ENCODE results near the gene SH3BP5L.
"Not testable (repeated sequence)": the region's sequence is repeated elsewhere in the genome, so short reads cannot be mapped to it uniquely, and the experiment has no call there.

SH3BP5L gene

GRCh38 chr1:248804771-248805681 is 20.7 kb downstream of the SH3BP5L start:
- Histone ChIP-seq H2BK12ac (ENCODE audit: low read length) (no peak overlapping the region), H2BK120ac (ENCODE audit: low read depth, low read length) (no peak overlapping the region), H3K4me3 (ENCODE audit: low read length in 2 of 2) (no peak overlapping the region), H3K9me3 (replicated peaks in 1 of 2; ENCODE audit: control insufficient read depth in 2 of 2, insufficient read depth in 1 of 2, low read depth in 1 of 2, low read length in 2 of 2) (peaks cover 0 to 5% of the 10 kb centered on the region in 2 donors), H3K79me1 (ENCODE audit: low read depth, low read length) (no peaks in the 10 kb centered on the region), H3K4me2 (ENCODE audit: insufficient read depth, low read length, poor library complexity, severe bottlenecking) (no peak overlapping the region), H2BK15ac (ENCODE audit: low read length) (no peak overlapping the region), H3K36me3 (replicated peaks in 1 of 2; ENCODE audit: control insufficient read depth in 2 of 2, insufficient read depth in 2 of 2, low read length in 2 of 2) (peaks cover 0 to 5% of the 10 kb centered on the region in 2 donors), H4K8ac (ENCODE audit: low read depth, low read length) (peak overlapping the region; percentile 72), H3K14ac (ENCODE audit: low read length) (no peak overlapping the region), H2AFZ (ENCODE audit: low read length) (no peak overlapping the region), H3K23ac (ENCODE audit: low read depth, low read length, poor library complexity) (no peak overlapping the region), H4K91ac (ENCODE audit: low read depth, low read length, poor library complexity) (no peak overlapping the region), H3K4me1 (ENCODE audit: control insufficient read depth in 2 of 2, insufficient read depth in 1 of 2, low read depth in 1 of 2, low read length in 2 of 2) (no peaks in the 10 kb centered on the region), H2AK5ac (ENCODE audit: low read depth, low read length) (no peak overlapping the region), H3K27me3 (ENCODE audit: control insufficient read depth in 3 of 3, insufficient read depth in 3 of 3, low read depth in 1 of 3, low read length in 3 of 3) (peaks cover 0 to 3% (median 0%) of the 10 kb centered on the region in 3 experiments), H2BK5ac (ENCODE audit: low read length) (no peak overlapping the region), H3K9ac (ENCODE audit: low read depth, low read length, poor library complexity) (no peak overlapping the region), H3K4ac (ENCODE audit: low read length) (no peak overlapping the region), H3K27ac (replicated peaks; ENCODE audit: low read length) (no peak overlapping the region), H3K18ac (ENCODE audit: low read length) (peak overlapping the region; percentile 60)
- no CpG with 5 or more reads among the region's 10 CpGs for WGBS, 2 donors (ENCODE audit: extremely low coverage in 2 of 2, insufficient read length in 2 of 2, insufficient replicate concordance in 1 of 2)
- DNase-seq (ENCODE audit: low spot score), result no peak

DNA sequence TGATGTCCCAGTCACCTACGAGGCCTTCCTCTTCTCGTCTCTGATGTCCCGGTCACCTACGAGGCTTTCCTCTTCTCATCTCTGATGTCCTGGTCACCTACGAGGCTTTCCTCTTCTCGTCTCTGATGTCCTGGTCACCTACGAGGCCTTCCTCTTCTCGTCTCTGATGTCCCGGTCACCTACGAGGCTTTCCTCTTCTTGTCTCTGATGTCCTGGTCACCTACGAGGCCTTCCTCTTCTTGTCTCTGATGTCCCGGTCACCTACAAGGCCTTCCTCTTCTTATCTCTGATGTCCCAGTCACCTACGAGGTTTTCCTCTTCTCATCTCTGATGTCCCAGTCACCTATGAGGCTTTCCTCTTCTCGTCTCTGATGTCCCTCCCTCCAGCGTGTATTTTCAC is 22.2 kb downstream of the SH3BP5L start:
- H2BK15ac ChIP-seq (ENCODE audit: low read length); H2AK5ac ChIP-seq (ENCODE audit: low read depth, low read length); H2BK12ac ChIP-seq (ENCODE audit: low read length); H3K4me1 ChIP-seq (ENCODE audit: control insufficient read depth in 2 of 2, insufficient read depth in 1 of 2, low read depth in 1 of 2, low read length in 2 of 2); H3K79me1 ChIP-seq (ENCODE audit: low read depth, low read length); H2BK120ac ChIP-seq (ENCODE audit: low read depth, low read length); H2AFZ ChIP-seq (ENCODE audit: low read length); H3K14ac ChIP-seq (ENCODE audit: low read length); H4K8ac ChIP-seq (ENCODE audit: low read depth, low read length); DNase-seq (ENCODE audit: low spot score); H3K4me3 ChIP-seq (ENCODE audit: low read length in 2 of 2); H3K4ac ChIP-seq (ENCODE audit: low read length); H3K23ac ChIP-seq (ENCODE audit: low read depth, low read length, poor library complexity); H4K91ac ChIP-seq (ENCODE audit: low read depth, low read length, poor library complexity); H3K9ac ChIP-seq (ENCODE audit: low read depth, low read length, poor library complexity); H2BK5ac ChIP-seq (ENCODE audit: low read length); H3K27me3 ChIP-seq (ENCODE audit: control insufficient read depth in 3 of 3, insufficient read depth in 3 of 3, low read depth in 1 of 3, low read length in 3 of 3); H3K9me3 ChIP-seq (replicated peaks in 1 of 2; ENCODE audit: control insufficient read depth in 2 of 2, insufficient read depth in 1 of 2, low read depth in 1 of 2, low read length in 2 of 2); H3K4me2 ChIP-seq (ENCODE audit: insufficient read depth, low read length, poor library complexity, severe bottlenecking); H3K27ac ChIP-seq (replicated peaks; ENCODE audit: low read length); H3K18ac ChIP-seq (ENCODE audit: low read length); H3K36me3 ChIP-seq (replicated peaks in 1 of 2; ENCODE audit: control insufficient read depth in 2 of 2, insufficient read depth in 2 of 2, low read length in 2 of 2): not testable (repeated sequence)
- no CpG with 5 or more reads among the region's 15 CpGs for WGBS, 2 donors (ENCODE audit: extremely low coverage in 2 of 2, insufficient read length in 2 of 2, insufficient replicate concordance in 1 of 2)

GRCh38 chr1:248802454-248802853 is 23.3 kb downstream of the SH3BP5L start:
- H2BK120ac ChIP-seq (ENCODE audit: low read depth, low read length), result no peak overlapping the region
- no peak overlapping the region for H3K23ac ChIP-seq (ENCODE audit: low read depth, low read length, poor library complexity)
- no peak overlapping the region for H3K18ac ChIP-seq (ENCODE audit: low read length)
- no peak overlapping the region for H2AK5ac ChIP-seq (ENCODE audit: low read depth, low read length)
- H3K27me3 ChIP-seq (ENCODE audit: control insufficient read depth in 3 of 3, insufficient read depth in 3 of 3, low read depth in 1 of 3, low read length in 3 of 3), result peaks cover 0 to 3% (median 0%) of the 10 kb centered on the region in 3 experiments
- H2BK5ac ChIP-seq (ENCODE audit: low read length), result no peak overlapping the region
- H3K9ac ChIP-seq (ENCODE audit: low read depth, low read length, poor library complexity), result no peak overlapping the region
- H4K91ac ChIP-seq (ENCODE audit: low read depth, low read length, poor library complexity), result no peak overlapping the region
- no CpG with 5 or more reads among the region's 6 CpGs for WGBS, 2 donors (ENCODE audit: extremely low coverage in 2 of 2, insufficient read length in 2 of 2, insufficient replicate concordance in 1 of 2)
- H3K36me3 ChIP-seq (replicated peaks in 1 of 2; ENCODE audit: control insufficient read depth in 2 of 2, insufficient read depth in 2 of 2, low read length in 2 of 2), result no peaks in the 10 kb centered on the region
- H3K79me1 ChIP-seq (ENCODE audit: low read depth, low read length), result no peaks in the 10 kb centered on the region
- no peak overlapping the region for H3K27ac ChIP-seq (replicated peaks; ENCODE audit: low read length)
- H3K9me3 ChIP-seq (replicated peaks in 1 of 2; ENCODE audit: control insufficient read depth in 2 of 2, insufficient read depth in 1 of 2, low read depth in 1 of 2, low read length in 2 of 2), result peaks cover 0 to 5% of the 10 kb centered on the region in 2 donors
- H2BK12ac ChIP-seq (ENCODE audit: low read length), result no peak overlapping the region
- no peak overlapping the region for H3K4me2 ChIP-seq (ENCODE audit: insufficient read depth, low read length, poor library complexity, severe bottlenecking)
- H2AFZ ChIP-seq (ENCODE audit: low read length), result no peak overlapping the region
- H3K4ac ChIP-seq (ENCODE audit: low read length), result no peak overlapping the region
- no peaks in the 10 kb centered on the region for H3K4me1 ChIP-seq (ENCODE audit: control insufficient read depth in 2 of 2, insufficient read depth in 1 of 2, low read depth in 1 of 2, low read length in 2 of 2)
- H3K4me3 ChIP-seq (ENCODE audit: low read length in 2 of 2), result no peak overlapping the region
- H4K8ac ChIP-seq (ENCODE audit: low read depth, low read length), result no peak overlapping the region
- no peak overlapping the region for H2BK15ac ChIP-seq (ENCODE audit: low read length)
- no peak for DNase-seq (ENCODE audit: low spot score)
- no peak overlapping the region for H3K14ac ChIP-seq (ENCODE audit: low read length)

- no peak overlapping the region for H3K23ac ChIP-seq (ENCODE audit: low read depth, low read length, poor library complexity)
- H2AK5ac ChIP-seq (ENCODE audit: low read depth, low read length), result no peak overlapping the region
- no peaks in the 10 kb centered on the region for H3K36me3 ChIP-seq (replicated peaks in 1 of 2; ENCODE audit: control insufficient read depth in 2 of 2, insufficient read depth in 2 of 2, low read length in 2 of 2)
- H2BK120ac ChIP-seq (ENCODE audit: low read depth, low read length), result no peak overlapping the region
- no peak overlapping the region for H4K8ac ChIP-seq (ENCODE audit: low read depth, low read length)
- H3K4me2 ChIP-seq (ENCODE audit: insufficient read depth, low read length, poor library complexity, severe bottlenecking), result no peak overlapping the region
- H2BK5ac ChIP-seq (ENCODE audit: low read length), result no peak overlapping the region
- WGBS, 2 donors (ENCODE audit: extremely low coverage in 2 of 2, insufficient read length in 2 of 2, insufficient replicate concordance in 1 of 2), result no CpG with 5 or more reads among the region's 3 CpGs
- no peaks in the 10 kb centered on the region for H3K79me1 ChIP-seq (ENCODE audit: low read depth, low read length)
- H3K9me3 ChIP-seq (replicated peaks in 1 of 2; ENCODE audit: control insufficient read depth in 2 of 2, insufficient read depth in 1 of 2, low read depth in 1 of 2, low read length in 2 of 2), result peaks cover 0 to 3% of the 10 kb centered on the region in 2 donors
- no peak overlapping the region for H3K4me3 ChIP-seq (ENCODE audit: low read length in 2 of 2)
- H2BK12ac ChIP-seq (ENCODE audit: low read length), result no peak overlapping the region
- H3K27ac ChIP-seq (replicated peaks; ENCODE audit: low read length), result no peak overlapping the region
- H4K91ac ChIP-seq (ENCODE audit: low read depth, low read length, poor library complexity), result no peak overlapping the region
- H3K4ac ChIP-seq (ENCODE audit: low read length), result no peak overlapping the region
- no peak overlapping the region for H3K9ac ChIP-seq (ENCODE audit: low read depth, low read length, poor library complexity)
- no peaks in the 10 kb centered on the region for H3K4me1 ChIP-seq (ENCODE audit: control insufficient read depth in 2 of 2, insufficient read depth in 1 of 2, low read depth in 1 of 2, low read length in 2 of 2)
- H2BK15ac ChIP-seq (ENCODE audit: low read length), result no peak overlapping the region
- no peak overlapping the region for H3K18ac ChIP-seq (ENCODE audit: low read length)
- H3K14ac ChIP-seq (ENCODE audit: low read length), result no peak overlapping the region
- no peak overlapping the region for H2AFZ ChIP-seq (ENCODE audit: low read length)
- peaks cover 0 to 3% (median 0%) of the 10 kb centered on the region in 3 experiments for H3K27me3 ChIP-seq (ENCODE audit: control insufficient read depth in 3 of 3, insufficient read depth in 3 of 3, low read depth in 1 of 3, low read length in 3 of 3)
- DNase-seq (ENCODE audit: low spot score), result no peak
These were observed 25.3 kb downstream of the SH3BP5L start for GRCh38 chr1:248800459-248800858.

All from neuronal stem cell (in vitro differentiated cells).